ENCODE results near the gene PI4KB.

GRCh38 chr1:151344291-151344690 is 17.1 kb upstream of the PI4KB start:
- TF ChIP-seq POLR2AphosphoS5 (IDR thresholded peaks at IDR 0.05; ENCODE audit: low read depth, low read length) = no peak
- TF ChIP-seq POLR2A (IDR thresholded peaks at IDR 0.05; ENCODE audit: low read depth, low read length) = no peak

Measured in GM12892 (cell line).